Measurements from ENCODE around the gene GCGR. TPM values are rescaled to one million over a fixed set of nuclear protein-coding genes. Genes with fewer than 3 reads are reported as not detected.
A peak's percentile ranks its signal among the peaks of the same experiment; 100 is the strongest.

The GCGR gene
- total RNA-seq, 5 donors from 2014 or later (not counting 1 experiment from before 2014, with no cell fraction given) = 0.13 TPM; not detected in 4

- Mint-ChIP-seq H3K27ac (no peak overlapping the region), H3K27me3 (peaks cover 34 to 58% of the 10 kb centered on the region in 2 donors), H3K9me3 (no peaks in the 10 kb centered on the region), H3K4me3 (peak overlapping the region in 1 of 3 donors; percentile 53), H3K36me3 (no peaks in the 10 kb centered on the region), H3K4me1 (peaks cover 0 to 7% (median 7%) of the 10 kb centered on the region in 3 donors)
- DNase-seq (no peak), ATAC-seq (replicated peaks in 1 of 4) (no peak)
- ChIA-PET CTCF (interaction anchor here in 1 of 2 donors (0.6 kb wide), 2 partner anchors 25 to 59 kb away, joined by 3 to 5 read pairs; no protein-coding TSS in a partner anchor), POLR2A (no interaction called here)
- Histone ChIP-seq H3K27me3 (replicated peaks in 1 of 2; ENCODE audit: control insufficient read depth in 2 of 2, extremely low read depth in 1 of 2, insufficient read depth in 2 of 2, low read length in 1 of 2) (peaks cover 2 to 71% of the 10 kb centered on the region in 2 experiments), H3K9me3 (no peaks in the 10 kb centered on the region), H3K4me1 (ENCODE audit: control insufficient read depth in 1 of 2, extremely low read depth in 1 of 2, insufficient read depth in 2 of 2, low read length in 2 of 2) (no peaks in the 10 kb centered on the region), H3K36me3 (ENCODE audit: control insufficient read depth in 2 of 2, extremely low read depth in 1 of 2, insufficient read depth in 1 of 2, low read length in 1 of 2) (no peaks in the 10 kb centered on the region), H3K27ac (ENCODE audit: low read length) (no peak overlapping the region), H3K4me3 (ENCODE audit: control insufficient read depth in 1 of 2, extremely low read depth in 1 of 2, low read length in 1 of 2) (no peak overlapping the region)
- WGBS (ENCODE audit: insufficient coverage) = 32% methylated on average over 20 of the region's 26 CpGs
Measured at GRCh38 chr17:81802856-81803643, 900 bp upstream of the GCGR start.

GRCh38 chr17:81804559-81805399 lies 829 bp downstream of the GCGR start:
- Mint-ChIP-seq H3K27me3 (peaks cover 43 to 64% of the 10 kb centered on the region in 2 donors), H3K27ac (no peak overlapping the region), H3K36me3 (no peaks in the 10 kb centered on the region), H3K4me3 (peak overlapping the region in 1 of 3 donors; percentile 55), H3K9me3 (no peaks in the 10 kb centered on the region), H3K4me1 (peaks cover 0 to 7% (median 7%) of the 10 kb centered on the region in 3 donors)
- Histone ChIP-seq H3K27me3 (replicated peaks in 1 of 2; ENCODE audit: control insufficient read depth in 2 of 2, extremely low read depth in 1 of 2, insufficient read depth in 2 of 2, low read length in 1 of 2) (peaks cover 2 to 86% of the 10 kb centered on the region in 2 experiments), H3K4me1 (ENCODE audit: control insufficient read depth in 1 of 2, extremely low read depth in 1 of 2, insufficient read depth in 2 of 2, low read length in 2 of 2) (no peaks in the 10 kb centered on the region), H3K4me3 (ENCODE audit: control insufficient read depth in 1 of 2, extremely low read depth in 1 of 2, low read length in 1 of 2) (no peak overlapping the region), H3K27ac (ENCODE audit: low read length) (no peak overlapping the region), H3K9me3 (no peaks in the 10 kb centered on the region), H3K36me3 (ENCODE audit: control insufficient read depth in 2 of 2, extremely low read depth in 1 of 2, insufficient read depth in 1 of 2, low read length in 1 of 2) (no peaks in the 10 kb centered on the region)
- WGBS (ENCODE audit: insufficient coverage) = 7% methylated on average over 41 of the region's 65 CpGs
- ChIA-PET CTCF (no interaction called here), POLR2A (no interaction called here)
- ATAC-seq (replicated peaks in 1 of 4) (no peak), DNase-seq (no peak)

GRCh38 chr17:81805707-81806460 lies 1.9 kb downstream of the GCGR start:
- Histone ChIP-seq H3K36me3 (ENCODE audit: control insufficient read depth in 2 of 2, extremely low read depth in 1 of 2, insufficient read depth in 1 of 2, low read length in 1 of 2) (no peaks in the 10 kb centered on the region), H3K27me3 (replicated peaks in 1 of 2; ENCODE audit: control insufficient read depth in 2 of 2, extremely low read depth in 1 of 2, insufficient read depth in 2 of 2, low read length in 1 of 2) (peaks cover 2 to 90% of the 10 kb centered on the region in 2 experiments), H3K27ac (ENCODE audit: low read length) (no peak overlapping the region), H3K4me3 (ENCODE audit: control insufficient read depth in 1 of 2, extremely low read depth in 1 of 2, low read length in 1 of 2) (no peak overlapping the region), H3K9me3 (no peaks in the 10 kb centered on the region), H3K4me1 (ENCODE audit: control insufficient read depth in 1 of 2, extremely low read depth in 1 of 2, insufficient read depth in 2 of 2, low read length in 2 of 2) (no peaks in the 10 kb centered on the region)
- ChIA-PET CTCF (no interaction called here), POLR2A (no interaction called here)
- no peaks in the 10 kb centered on the region for H3K36me3 Mint-ChIP-seq
- H3K4me3 Mint-ChIP-seq = no peak overlapping the region
- H3K9me3 Mint-ChIP-seq = no peaks in the 10 kb centered on the region
- DNase-seq (no peak), ATAC-seq (replicated peaks in 1 of 4) (no peak)
- H3K4me1 Mint-ChIP-seq = peaks cover 0 to 7% (median 7%) of the 10 kb centered on the region in 3 donors
- no peak overlapping the region for H3K27ac Mint-ChIP-seq
- peaks cover 40 to 63% of the 10 kb centered on the region in 2 donors for H3K27me3 Mint-ChIP-seq
- WGBS (ENCODE audit: insufficient coverage) = 70% methylated on average over 6 of the region's 18 CpGs

GRCh38 chr17:81806461-81807209 lies 2.7 kb downstream of the GCGR start:
- ATAC-seq (replicated peaks in 1 of 4) = no peak
- H3K4me1 ChIP-seq (ENCODE audit: control insufficient read depth in 1 of 2, extremely low read depth in 1 of 2, insufficient read depth in 2 of 2, low read length in 2 of 2) = no peaks in the 10 kb centered on the region
- DNase-seq = no peak
- WGBS (ENCODE audit: insufficient coverage) = 34% methylated on average over 16 of the region's 23 CpGs
- H3K27ac Mint-ChIP-seq = no peak overlapping the region
- ChIA-PET POLR2A (no interaction called here), CTCF (no interaction called here)
- H3K4me1 Mint-ChIP-seq = peaks cover 0 to 7% (median 7%) of the 10 kb centered on the region in 3 donors
- H3K9me3 Mint-ChIP-seq = no peaks in the 10 kb centered on the region
- H3K27me3 Mint-ChIP-seq = peaks cover 39 to 57% of the 10 kb centered on the region in 2 donors
- H3K4me3 ChIP-seq (ENCODE audit: control insufficient read depth in 1 of 2, extremely low read depth in 1 of 2, low read length in 1 of 2) = no peak overlapping the region
- H3K9me3 ChIP-seq = no peaks in the 10 kb centered on the region
- no peaks in the 10 kb centered on the region for H3K36me3 ChIP-seq (ENCODE audit: control insufficient read depth in 2 of 2, extremely low read depth in 1 of 2, insufficient read depth in 1 of 2, low read length in 1 of 2)
- H3K27me3 ChIP-seq (replicated peaks in 1 of 2; ENCODE audit: control insufficient read depth in 2 of 2, extremely low read depth in 1 of 2, insufficient read depth in 2 of 2, low read length in 1 of 2) = peaks cover 2 to 90% of the 10 kb centered on the region in 2 experiments
- H3K36me3 Mint-ChIP-seq = no peaks in the 10 kb centered on the region
- no peak overlapping the region for H3K4me3 Mint-ChIP-seq
- H3K27ac ChIP-seq (ENCODE audit: low read length) = no peak overlapping the region

- H3K27ac ChIP-seq (ENCODE audit: low read length) = no peak overlapping the region
- H3K27me3 ChIP-seq (replicated peaks in 1 of 2; ENCODE audit: control insufficient read depth in 2 of 2, extremely low read depth in 1 of 2, insufficient read depth in 2 of 2, low read length in 1 of 2) = peaks cover under 1 to 90% of the 10 kb centered on the region in 2 experiments
- no peaks in the 10 kb centered on the region for H3K36me3 Mint-ChIP-seq
- H3K36me3 ChIP-seq (ENCODE audit: control insufficient read depth in 2 of 2, extremely low read depth in 1 of 2, insufficient read depth in 1 of 2, low read length in 1 of 2) = no peaks in the 10 kb centered on the region
- H3K27me3 Mint-ChIP-seq = peaks cover 33 to 50% of the 10 kb centered on the region in 2 donors
- no peak overlapping the region for H3K4me3 Mint-ChIP-seq
- 62% methylated on average over 17 of the region's 18 CpGs for WGBS (ENCODE audit: insufficient coverage)
- no peak for ATAC-seq (replicated peaks in 1 of 4)
- no peak for DNase-seq
- H3K27ac Mint-ChIP-seq = no peak overlapping the region
- no peaks in the 10 kb centered on the region for H3K4me1 ChIP-seq (ENCODE audit: control insufficient read depth in 1 of 2, extremely low read depth in 1 of 2, insufficient read depth in 2 of 2, low read length in 2 of 2)
- peaks cover 0 to 7% (median 5%) of the 10 kb centered on the region in 3 donors for H3K4me1 Mint-ChIP-seq
- H3K4me3 ChIP-seq (ENCODE audit: control insufficient read depth in 1 of 2, extremely low read depth in 1 of 2, low read length in 1 of 2) = no peak overlapping the region
- H3K9me3 Mint-ChIP-seq = no peaks in the 10 kb centered on the region
- ChIA-PET CTCF (no interaction called here), POLR2A (no interaction called here)
- no peaks in the 10 kb centered on the region for H3K9me3 ChIP-seq
Measured at GRCh38 chr17:81807210-81807719, 3.3 kb downstream of the GCGR start.
